Ascending aorta (tissue), 2 donors: ENCODE results near the gene DTL. TPM values are rescaled to one million over a fixed set of nuclear protein-coding genes. Genes with fewer than 3 reads are reported as not detected.

Experiments used
- DNase-seq, 2 donors: peaks; one replicate each; pipeline ENCODE4 v3.0.0-alpha.2; 2019; ENCODE audit warnings: low spot score in 2 of 2
- H3K27ac ChIP-seq, 2 donors: fragments of 200-600 bp; sonication (generic); one replicate each; pipeline ENCODE4 v1.5.1; 2016 to 2017; ENCODE audit warnings: mild to moderate bottlenecking in 1 of 2
- H3K27me3 ChIP-seq: fragments of 200-600 bp; sonication (generic); one replicate; pipeline ENCODE4 v1.5.1; 2017
- H3K36me3 ChIP-seq, 2 donors: fragments of 200-600 bp; sonication (generic); one replicate each; pipeline ENCODE4 v1.5.1; 2016
- H3K4me1 ChIP-seq, 2 donors: fragments of 200-600 bp; sonication (generic); one replicate each; pipeline ENCODE4 v1.5.1; 2016 to 2017; ENCODE audit warnings: mild to moderate bottlenecking in 1 of 2
- H3K4me3 ChIP-seq, 2 donors: fragments of 200-600 bp; sonication (generic); one replicate each; pipeline ENCODE4 v1.5.1; 2016 to 2017; ENCODE audit warnings: mild to moderate bottlenecking in 1 of 2
- H3K9me3 ChIP-seq, 2 donors: fragments of 200-600 bp; sonication (generic); one replicate each; pipeline ENCODE4 v1.5.1; 2016
- CTCF ChIP-seq, 3 experiments: fragments of 200-600 bp in 2 of 3; fragments of 450-650 bp in 1 of 3; sonication (generic) in 2 of 3; IDR thresholded peaks; one replicate each; pipeline ENCODE4 v1.5.1; 2016 to 2019; ENCODE audit warnings: antibody characterized with exemption in 3 of 3, mild to moderate bottlenecking in 1 of 3, moderate library complexity in 1 of 3
- intact Hi-C: fragments of 100-400 bp; cut with DNase I; formaldehyde crosslinking; loops from one replicate; pipeline ENCODE4 v1.15.1; 2023
- total RNA-seq: library from RNA; depleted of rRNA; stranded (reverse); fragments of >200 nt; gene quantifications from one replicate; pipeline ENCODE4 v1.1.0, GENCODE V29; 2016

The DTL gene
- total RNA-seq, 1 donor from 2014 or later: not detected

GRCh38 chr1:212113706-212114105, 78.2 kb downstream of the DTL start:
- DNase-seq: no peak
- H3K27me3 ChIP-seq: no peaks in the 10 kb centered on the region
- H3K27ac ChIP-seq: no peak overlapping the region
- H3K4me1 ChIP-seq: no peaks in the 10 kb centered on the region
- H3K36me3 ChIP-seq: no peaks in the 10 kb centered on the region
- intact Hi-C loops: no loop called here
- H3K9me3 ChIP-seq: no peaks in the 10 kb centered on the region
- TF ChIP-seq CTCF (IDR thresholded peaks at IDR 0.05): no peak
- H3K4me3 ChIP-seq: no peak overlapping the region

- intact Hi-C loops: no loop called here
- H3K27ac ChIP-seq: no peak overlapping the region
- H3K4me3 ChIP-seq: no peak overlapping the region
- no peaks in the 10 kb centered on the region for H3K27me3 ChIP-seq
- H3K36me3 ChIP-seq: no peaks in the 10 kb centered on the region
- TF ChIP-seq CTCF (IDR thresholded peaks at IDR 0.05): no peak
- H3K4me1 ChIP-seq: no peaks in the 10 kb centered on the region
- DNase-seq: no peak
- no peaks in the 10 kb centered on the region for H3K9me3 ChIP-seq
Measured at GRCh38 chr1:212118167-212118871, 82.8 kb downstream of the DTL start.

DNA sequence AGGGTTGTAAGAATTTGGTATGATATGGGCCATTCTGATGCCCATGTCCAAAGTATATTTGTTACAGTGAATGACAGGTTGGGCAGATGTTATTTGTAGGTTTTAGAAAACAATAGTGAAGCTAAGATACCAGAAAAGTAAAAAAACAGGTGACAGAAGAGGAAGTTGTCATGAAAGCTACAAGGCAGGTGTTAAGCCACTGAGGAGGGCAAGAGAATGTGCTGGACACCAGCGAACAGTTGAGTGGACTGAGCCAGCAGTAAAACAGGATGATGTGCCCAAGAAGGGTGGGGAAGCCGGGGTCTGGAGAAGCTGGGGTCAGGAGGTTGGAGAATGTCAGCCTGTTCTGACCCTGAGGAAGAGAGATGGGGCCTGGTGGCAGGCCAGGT, 83.3 kb downstream of the DTL start:
- Histone ChIP-seq H3K4me3 (no peak overlapping the region), H3K27ac (no peak overlapping the region), H3K4me1 (no peaks in the 10 kb centered on the region), H3K9me3 (no peaks in the 10 kb centered on the region), H3K36me3 (no peaks in the 10 kb centered on the region), H3K27me3 (no peaks in the 10 kb centered on the region)
- DNase-seq: no peak
- TF ChIP-seq CTCF (IDR thresholded peaks at IDR 0.05): no peak
- intact Hi-C loops: no loop called here

DNA sequence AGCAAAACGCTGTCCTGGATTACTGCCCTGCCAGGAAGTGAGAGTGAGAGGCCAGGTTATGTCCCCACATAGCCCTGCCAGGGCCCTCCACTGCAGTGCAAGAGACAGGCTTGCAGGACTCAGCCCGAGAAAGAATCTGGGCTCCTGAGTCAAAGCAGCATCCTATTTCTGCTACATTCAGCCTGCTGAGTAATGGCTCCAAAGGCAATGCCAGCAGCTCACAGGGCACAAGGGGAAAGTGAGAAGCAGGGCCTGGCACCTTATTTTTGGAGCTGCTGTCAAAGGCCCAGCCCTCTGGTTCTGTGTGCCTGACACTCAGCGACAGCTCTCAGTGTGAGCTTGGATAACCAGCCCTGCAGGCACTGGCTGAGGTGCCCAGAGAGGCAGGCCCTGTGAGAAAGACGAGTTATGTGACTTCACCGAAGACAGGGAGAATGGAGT, 83.9 kb downstream of the DTL start:
- Histone ChIP-seq H3K4me1 (no peaks in the 10 kb centered on the region), H3K27ac (peak overlapping the region in 1 of 2 donors; percentile 2), H3K36me3 (no peaks in the 10 kb centered on the region), H3K9me3 (no peaks in the 10 kb centered on the region), H3K4me3 (no peak overlapping the region), H3K27me3 (no peaks in the 10 kb centered on the region)
- no peak for TF ChIP-seq CTCF (IDR thresholded peaks at IDR 0.05)
- DNase-seq: no peak
- intact Hi-C loops: no loop called here

GRCh38 chr1:212119863-212120262, 84.3 kb downstream of the DTL start:
- no peak for DNase-seq
- Histone ChIP-seq H3K4me1 (no peaks in the 10 kb centered on the region), H3K4me3 (no peak overlapping the region), H3K36me3 (no peaks in the 10 kb centered on the region), H3K27me3 (no peaks in the 10 kb centered on the region), H3K27ac (peak overlapping the region in 1 of 2 donors; percentile 2), H3K9me3 (no peaks in the 10 kb centered on the region)
- intact Hi-C loops: no loop called here
- no peak for TF ChIP-seq CTCF (IDR thresholded peaks at IDR 0.05)

GRCh38 chr1:212121779-212122178, 86.2 kb downstream of the DTL start:
- Histone ChIP-seq H3K4me1 (no peaks in the 10 kb centered on the region), H3K27ac (no peak overlapping the region), H3K4me3 (no peak overlapping the region), H3K36me3 (no peaks in the 10 kb centered on the region), H3K27me3 (no peaks in the 10 kb centered on the region), H3K9me3 (no peaks in the 10 kb centered on the region)
- TF ChIP-seq CTCF (IDR thresholded peaks at IDR 0.05): no peak
- intact Hi-C loops: no loop called here
- DNase-seq: no peak
